Prostate gland (tissue), 2 donors: ENCODE data around the gene ADRA2B. TPM values are rescaled to one million over a fixed set of nuclear protein-coding genes. Genes with fewer than 3 reads are reported as not detected.

Experiments
- DNase-seq: peaks from one replicate; pipeline ENCODE4 v3.0.0-alpha.2; 2019; ENCODE audit warnings: low spot score
- H3K27ac ChIP-seq, 2 donors: fragments of 200-600 bp; sonication (generic); 2 replicates each; pipeline ENCODE4 v1.5.1; 2017 to 2019
- H3K27me3 ChIP-seq: fragments of 200-600 bp; sonication (generic); replicated peaks from 2 replicates; pipeline ENCODE4 v1.5.1; 2019; ENCODE audit not compliant: insufficient read depth
- H3K36me3 ChIP-seq, 2 donors: fragments of 200-600 bp; sonication (generic); 1 replicate in 1 of 2; 2 replicates in 1 of 2; pipeline versions ENCODE4 v1.5.1 to v1.8.1; 2017 to 2019
- H3K4me1 ChIP-seq: fragments of 200-600 bp; sonication (generic); replicated peaks from 2 replicates; pipeline ENCODE4 v1.5.1; 2019
- H3K4me3 ChIP-seq, 2 donors: fragments of 200-600 bp; sonication (generic); 2 replicates each; pipeline ENCODE4 v1.5.1; 2017 to 2019
- H3K9me3 ChIP-seq: fragments of 200-600 bp; sonication (generic); 2 replicates; pipeline ENCODE4 v1.5.1; 2017
- POLR2A ChIP-seq: fragments of 450-650 bp; IDR thresholded peaks from one replicate; pipeline ENCODE4 v1.6.1; 2016; ENCODE audit warnings: antibody characterized with exemption, mild to moderate bottlenecking
- POLR2AphosphoS5 ChIP-seq: sonication (generic); formaldehyde crosslinking; IDR thresholded peaks from one replicate; pipeline ENCODE4 v1.6.1; 2017; ENCODE audit warnings: antibody characterized with exemption
- WGBS: methylation state at CpG from one replicate; pipeline ENCODE4 v1.1.5; 2018; 5-methylcytosine and 5-hydroxymethylcytosine counted together
- intact Hi-C: fragments of 100-400 bp; cut with DNase I; formaldehyde crosslinking; loops from one replicate; pipeline ENCODE4 v1.14.2; 2022
- total RNA-seq, 2 donors: library from RNA; depleted of rRNA; stranded (reverse); fragments of >200 nt; gene quantifications; one replicate each; pipeline ENCODE4 v1.1.0, GENCODE V29; 2016
- TF ChIP-seq, protein P1 (sequence below), 4 experiments: fragments of 200-600 bp in 2 of 4; fragments of 450-650 bp in 2 of 4; sonication (generic) in 2 of 4; IDR thresholded peaks; 1 replicate in 3 of 4; 2 replicates in 1 of 4; pipeline ENCODE4 v1.5.1; 2016 to 2019; ENCODE audit warnings: antibody characterized with exemption in 4 of 4, mild to moderate bottlenecking in 2 of 4, moderate library complexity in 2 of 4

ADRA2B gene
- total RNA-seq, 2 donors from 2014 or later, result 0.23 to 5.0 TPM

DNA sequence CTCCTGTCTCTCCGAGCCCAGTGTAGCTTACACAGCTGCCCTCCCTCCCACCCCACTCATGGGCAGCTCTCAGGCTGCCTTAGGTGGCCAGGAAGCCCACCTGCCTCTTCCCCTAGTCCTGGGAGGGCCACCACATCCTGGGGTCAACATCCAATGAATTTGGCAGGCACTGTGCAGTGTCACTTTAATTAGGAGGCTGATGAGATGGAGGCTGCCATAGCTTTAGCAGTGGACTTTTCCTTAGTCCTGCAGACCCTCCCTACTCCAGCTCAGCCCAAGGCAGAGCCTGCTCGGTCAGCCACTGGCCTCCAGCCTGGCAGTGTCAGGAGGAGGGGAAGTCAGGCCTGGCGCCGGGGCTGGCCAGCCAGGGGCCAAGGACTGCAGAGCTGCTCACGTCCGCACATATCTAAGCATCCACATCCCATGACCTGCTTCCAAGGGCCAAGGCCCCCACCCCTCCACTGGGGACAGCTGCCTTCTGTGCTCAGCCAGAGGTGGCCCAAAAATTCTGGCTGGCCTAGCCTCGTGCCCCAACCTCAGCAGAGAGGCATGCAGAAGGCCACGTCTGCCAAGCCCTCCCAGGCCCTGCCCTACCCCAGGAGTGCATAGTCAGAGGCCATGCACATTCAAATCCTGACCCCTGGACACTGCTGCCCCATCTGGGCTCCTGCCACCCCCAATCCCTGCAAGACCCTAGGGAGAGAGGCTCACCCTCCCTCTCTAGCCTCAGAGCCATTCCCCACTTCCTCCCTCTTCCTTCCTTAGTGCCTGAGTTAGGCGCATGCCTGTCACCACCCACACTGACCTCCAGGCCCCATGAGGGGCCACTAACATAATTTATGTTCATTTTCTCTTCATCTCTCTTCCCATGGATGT, 33.1 kb downstream of the ADRA2B start:
- no peak overlapping the region for H3K4me3 ChIP-seq
- no peak for DNase-seq
- 68% methylated on average over 9 of the region's 9 CpGs for WGBS
- TF ChIP-seq, protein P1, sequence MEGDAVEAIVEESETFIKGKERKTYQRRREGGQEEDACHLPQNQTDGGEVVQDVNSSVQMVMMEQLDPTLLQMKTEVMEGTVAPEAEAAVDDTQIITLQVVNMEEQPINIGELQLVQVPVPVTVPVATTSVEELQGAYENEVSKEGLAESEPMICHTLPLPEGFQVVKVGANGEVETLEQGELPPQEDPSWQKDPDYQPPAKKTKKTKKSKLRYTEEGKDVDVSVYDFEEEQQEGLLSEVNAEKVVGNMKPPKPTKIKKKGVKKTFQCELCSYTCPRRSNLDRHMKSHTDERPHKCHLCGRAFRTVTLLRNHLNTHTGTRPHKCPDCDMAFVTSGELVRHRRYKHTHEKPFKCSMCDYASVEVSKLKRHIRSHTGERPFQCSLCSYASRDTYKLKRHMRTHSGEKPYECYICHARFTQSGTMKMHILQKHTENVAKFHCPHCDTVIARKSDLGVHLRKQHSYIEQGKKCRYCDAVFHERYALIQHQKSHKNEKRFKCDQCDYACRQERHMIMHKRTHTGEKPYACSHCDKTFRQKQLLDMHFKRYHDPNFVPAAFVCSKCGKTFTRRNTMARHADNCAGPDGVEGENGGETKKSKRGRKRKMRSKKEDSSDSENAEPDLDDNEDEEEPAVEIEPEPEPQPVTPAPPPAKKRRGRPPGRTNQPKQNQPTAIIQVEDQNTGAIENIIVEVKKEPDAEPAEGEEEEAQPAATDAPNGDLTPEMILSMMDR (IDR thresholded peaks at IDR 0.05), result no peak
- TF ChIP-seq POLR2AphosphoS5, result no peak
- TF ChIP-seq POLR2A, result no peak
- no peak overlapping the region for H3K27ac ChIP-seq
- no peaks in the 10 kb centered on the region for H3K9me3 ChIP-seq
- no peaks in the 10 kb centered on the region for H3K27me3 ChIP-seq
- intact Hi-C loops, result no loop called here
- no peaks in the 10 kb centered on the region for H3K4me1 ChIP-seq
- no peaks in the 10 kb centered on the region for H3K36me3 ChIP-seq

DNA sequence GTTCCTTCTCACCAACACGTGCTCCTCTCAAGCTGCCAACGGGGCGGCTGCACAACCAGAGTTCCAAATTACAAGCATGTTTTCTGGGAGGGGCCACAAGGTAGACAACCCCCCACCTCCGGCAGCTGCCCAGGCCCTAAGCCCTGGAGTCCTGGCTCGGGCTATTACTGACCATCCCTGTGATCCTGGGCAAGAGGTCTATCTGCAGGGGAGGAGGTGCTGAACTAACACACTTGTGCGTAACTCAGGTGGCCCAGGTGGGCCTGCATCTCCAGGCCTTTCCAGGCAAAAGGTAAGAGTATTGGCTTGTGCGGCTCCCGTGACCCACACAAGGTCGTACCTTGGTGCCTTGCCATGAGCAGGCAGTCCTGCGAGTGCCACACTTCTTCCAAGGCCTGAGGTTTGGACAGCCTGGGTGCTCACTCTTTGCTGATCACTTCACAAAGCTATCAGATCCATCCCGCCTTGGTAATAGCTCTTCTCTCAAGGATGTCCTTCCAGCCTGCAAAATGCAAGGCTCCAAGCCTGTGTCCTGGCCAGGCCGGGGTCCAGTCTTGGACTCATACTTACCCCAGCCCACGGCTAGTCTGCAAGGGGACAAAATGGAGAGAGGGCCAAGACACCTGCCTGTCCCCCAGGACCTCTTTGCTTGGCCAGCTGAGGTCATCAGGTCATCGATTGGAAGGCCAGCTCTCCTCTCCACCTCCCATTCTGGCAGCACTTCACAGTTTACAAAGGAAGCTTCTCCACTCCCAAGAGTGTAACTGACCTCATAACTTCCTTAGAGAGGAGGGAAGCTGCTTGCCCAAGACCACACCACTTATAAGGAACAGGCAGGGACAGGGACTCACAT, 33.9 kb downstream of the ADRA2B start:
- Histone ChIP-seq H3K27ac (no peak overlapping the region), H3K4me1 (no peaks in the 10 kb centered on the region), H3K9me3 (no peaks in the 10 kb centered on the region), H3K4me3 (no peak overlapping the region), H3K27me3 (no peaks in the 10 kb centered on the region), H3K36me3 (no peaks in the 10 kb centered on the region)
- DNase-seq, result no peak
- TF ChIP-seq, protein P1 (IDR thresholded peaks at IDR 0.05), result no peak
- no peak for TF ChIP-seq POLR2AphosphoS5
- TF ChIP-seq POLR2A, result no peak
- 93% methylated on average over 14 of the region's 14 CpGs for WGBS
- intact Hi-C loops, result no loop called here

DNA sequence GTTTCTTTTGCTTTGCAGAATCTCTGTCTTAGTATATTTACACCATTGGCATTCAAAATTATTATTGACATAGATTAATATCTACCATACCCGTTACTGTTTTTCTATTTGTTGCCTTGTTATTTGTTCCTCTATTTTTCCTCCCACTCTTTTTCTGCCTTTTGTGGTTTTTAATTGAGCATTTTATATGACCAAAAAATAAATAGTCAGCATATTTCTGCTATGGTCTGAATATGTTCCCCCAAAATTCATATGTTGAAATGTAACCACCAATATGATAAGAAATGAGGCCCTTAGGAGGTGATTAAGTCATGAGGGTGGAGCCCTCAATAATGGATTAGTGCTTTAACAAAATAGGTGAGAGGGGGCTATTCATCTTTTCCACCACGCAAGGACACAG, 35.3 kb downstream of the ADRA2B start:
- no peak overlapping the region for H3K27ac ChIP-seq
- H3K4me3 ChIP-seq, result no peak overlapping the region
- no peak for DNase-seq
- no peaks in the 10 kb centered on the region for H3K36me3 ChIP-seq
- intact Hi-C loops, result no loop called here
- H3K4me1 ChIP-seq, result no peaks in the 10 kb centered on the region
- TF ChIP-seq POLR2AphosphoS5 (no peak), POLR2A (no peak)
- TF ChIP-seq, protein P1 (IDR thresholded peaks at IDR 0.05), result no peak
- no peaks in the 10 kb centered on the region for H3K27me3 ChIP-seq
- 56% methylated on average over 2 of the region's 2 CpGs for WGBS
- no peaks in the 10 kb centered on the region for H3K9me3 ChIP-seq

DNA sequence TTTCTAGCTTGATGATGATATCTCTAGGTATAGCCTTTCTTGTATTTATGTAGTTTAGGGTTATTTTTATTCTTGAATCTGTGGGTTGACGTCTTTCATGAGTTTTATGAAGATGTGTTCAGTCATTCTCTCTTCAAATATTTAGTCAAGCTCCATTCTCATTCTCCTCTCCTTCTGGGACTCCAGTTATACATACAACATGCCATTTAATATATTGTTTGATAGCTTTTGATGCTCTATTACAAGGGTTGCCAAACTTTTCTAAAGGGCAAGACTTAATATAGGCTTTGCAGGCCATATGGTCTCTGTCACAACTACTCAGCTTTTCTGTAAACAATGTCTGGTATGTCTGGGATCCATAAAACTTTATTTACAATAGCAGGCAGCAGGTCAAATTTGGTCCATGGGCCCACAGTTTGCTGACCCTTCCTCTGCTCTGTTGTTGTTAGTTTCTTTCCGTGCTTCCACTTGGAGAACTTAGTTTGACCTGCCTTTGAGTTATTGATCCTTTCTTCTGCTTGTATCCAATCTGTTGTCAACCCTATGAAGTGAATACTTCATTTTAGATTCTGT, 41.1 kb downstream of the ADRA2B start:
- Histone ChIP-seq H3K4me3 (no peak overlapping the region), H3K27ac (no peak overlapping the region)

More for the DNA sequence above, 41.1 kb downstream of the ADRA2B start:
- no peak for DNase-seq
- intact Hi-C loops, result no loop called here
- Histone ChIP-seq H3K27me3 (no peaks in the 10 kb centered on the region), H3K36me3 (no peaks in the 10 kb centered on the region), H3K9me3 (no peaks in the 10 kb centered on the region), H3K4me1 (no peaks in the 10 kb centered on the region)
- 63% methylated on average over 2 of the region's 2 CpGs for WGBS
- TF ChIP-seq, protein P1 (IDR thresholded peaks at IDR 0.05), result no peak
- TF ChIP-seq POLR2AphosphoS5 (no peak), POLR2A (no peak)
